HG03095 (cell line): ENCODE results near the gene EFNA2.
"Not testable (repeated sequence)": the region's sequence is repeated elsewhere in the genome, so short reads cannot be mapped to it uniquely, and the experiment has no call there.

Source experiments
- ATAC-seq: cut with Tn5 transposase; IDR thresholded peaks from one replicate; pipeline ENCODE4 v1.9.1; 2021; ENCODE audit warnings: moderate library complexity; ENCODE audit not compliant: unreplicated experiment

EFNA2 gene

DNA sequence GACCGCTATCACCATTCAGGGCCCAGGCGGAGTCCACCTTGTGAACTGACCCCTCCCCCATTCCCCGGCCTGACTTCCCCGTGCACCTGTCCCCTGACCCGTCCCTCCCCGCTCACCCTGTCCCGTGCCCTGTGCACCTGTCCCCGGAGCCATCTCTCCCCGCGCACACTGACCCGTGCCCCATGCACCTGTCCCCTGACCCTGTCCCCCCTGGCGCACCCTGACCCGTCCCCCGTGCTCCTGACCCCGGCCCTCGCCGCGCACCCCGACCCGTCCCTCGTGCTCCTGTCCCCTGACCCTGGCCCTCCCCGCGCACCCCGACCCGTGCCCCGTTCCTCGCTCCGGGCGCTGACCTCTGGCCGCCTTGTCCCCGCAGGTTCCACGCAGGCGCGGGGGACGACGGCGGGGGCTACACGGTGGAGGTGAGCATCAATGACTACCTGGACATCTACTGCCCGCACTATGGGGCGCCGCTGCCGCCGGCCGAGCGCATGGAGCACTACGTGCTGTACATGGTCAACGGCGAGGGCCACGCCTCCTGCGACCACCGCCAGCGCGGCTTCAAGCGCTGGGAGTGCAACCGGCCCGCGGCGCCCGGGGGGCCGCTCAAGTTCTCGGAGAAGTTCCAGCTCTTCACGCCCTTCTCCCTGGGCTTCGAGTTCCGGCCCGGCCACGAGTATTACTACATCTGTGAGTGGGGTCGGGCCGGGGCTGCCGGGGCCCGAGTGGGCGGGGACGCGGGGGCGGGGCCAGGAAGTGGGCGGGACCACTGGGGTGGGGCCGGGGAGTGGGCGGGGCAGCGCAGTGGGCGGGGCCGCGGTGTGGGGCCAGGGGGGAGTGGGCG, 9.7 kb downstream of the EFNA2 start:
- no peak for ATAC-seq

GRCh38 chr19:1296078-1296477, 10.4 kb downstream of the EFNA2 start:
- no peak for ATAC-seq

- no peak for ATAC-seq
These were observed 11.1 kb downstream of the EFNA2 start for GRCh38 chr19:1296575-1297271.

GRCh38 chr19:1298235-1298634, 12.6 kb downstream of the EFNA2 start:
- no peak for ATAC-seq

GRCh38 chr19:1299801-1300200, 14.1 kb downstream of the EFNA2 start:
- no peak for ATAC-seq

DNA sequence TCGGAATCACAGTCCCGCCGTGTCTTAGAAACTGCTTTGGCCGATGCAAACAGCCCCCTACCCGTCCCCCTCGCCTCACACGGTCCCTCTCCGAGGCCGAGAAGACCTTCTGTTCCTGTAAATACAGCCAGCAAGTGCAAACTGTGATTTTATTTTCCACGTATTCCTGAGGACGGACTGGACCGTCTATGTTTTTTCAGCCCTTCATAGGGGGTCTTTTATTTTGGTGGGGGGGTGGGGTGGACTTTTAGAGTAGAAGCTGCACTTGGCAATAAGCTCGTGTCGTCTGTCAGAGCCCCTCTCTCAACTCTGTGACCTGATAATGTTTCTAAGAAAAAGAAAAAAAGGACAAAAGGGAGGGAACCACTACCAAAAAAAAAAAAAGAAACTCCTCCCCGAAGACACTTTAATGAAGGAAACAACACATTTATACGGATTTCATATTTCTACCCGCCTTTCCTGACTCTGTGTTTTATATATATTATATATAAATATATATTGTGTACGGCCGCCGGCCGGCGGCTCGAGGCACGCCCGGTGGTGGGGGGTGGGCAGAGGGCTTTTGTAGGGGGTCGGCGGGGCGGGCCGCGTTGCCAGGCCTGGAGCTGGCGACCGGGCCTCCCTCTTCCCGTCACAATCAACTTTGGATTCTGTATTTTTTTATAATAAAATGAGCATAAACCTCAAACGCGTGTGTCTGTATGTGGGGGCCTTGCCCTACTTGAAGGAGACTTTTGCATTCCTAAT, 15.2 kb downstream of the EFNA2 start:
- no peak for ATAC-seq

GRCh38 chr19:1302533-1303239, 17.0 kb downstream of the EFNA2 start:
- no peak for ATAC-seq

DNA sequence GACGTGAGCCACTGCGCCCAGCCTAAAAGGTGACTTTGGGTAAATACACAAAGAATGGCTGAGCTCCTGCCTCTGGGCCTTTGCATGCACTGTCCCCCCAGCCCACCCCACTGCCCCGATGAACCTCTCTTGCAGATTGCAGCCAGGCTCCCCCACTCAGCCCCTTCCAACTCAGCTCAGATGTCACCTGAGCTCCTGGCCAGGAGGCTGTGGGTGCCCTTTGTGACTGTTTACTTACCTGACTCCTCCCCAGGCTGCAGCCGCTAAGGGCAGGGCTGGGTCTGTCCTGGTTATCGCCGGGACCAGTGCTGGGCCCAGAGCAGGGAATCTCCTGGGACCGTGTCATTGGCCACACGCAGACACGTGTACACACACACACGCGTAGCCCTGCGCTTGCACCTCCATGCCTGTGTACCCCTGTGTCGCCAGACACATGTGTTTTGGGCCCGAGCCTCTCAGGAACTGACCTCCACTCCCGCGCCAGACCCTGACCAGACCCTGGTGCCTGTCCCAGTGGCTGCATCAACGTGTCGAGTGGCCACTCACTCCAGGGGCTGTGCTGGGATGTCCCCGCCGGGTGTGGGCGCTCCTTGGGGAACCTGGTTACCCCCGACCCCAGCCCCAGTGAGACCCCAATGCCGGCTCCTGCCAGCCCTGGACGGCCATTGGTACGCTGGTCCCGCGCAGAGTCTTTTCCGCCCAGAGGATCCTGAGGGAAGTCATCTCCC, 18.7 kb downstream of the EFNA2 start:
- no peak for ATAC-seq

GRCh38 chr19:1305354-1305753, 19.7 kb downstream of the EFNA2 start:
- not testable (repeated sequence) for ATAC-seq

DNA sequence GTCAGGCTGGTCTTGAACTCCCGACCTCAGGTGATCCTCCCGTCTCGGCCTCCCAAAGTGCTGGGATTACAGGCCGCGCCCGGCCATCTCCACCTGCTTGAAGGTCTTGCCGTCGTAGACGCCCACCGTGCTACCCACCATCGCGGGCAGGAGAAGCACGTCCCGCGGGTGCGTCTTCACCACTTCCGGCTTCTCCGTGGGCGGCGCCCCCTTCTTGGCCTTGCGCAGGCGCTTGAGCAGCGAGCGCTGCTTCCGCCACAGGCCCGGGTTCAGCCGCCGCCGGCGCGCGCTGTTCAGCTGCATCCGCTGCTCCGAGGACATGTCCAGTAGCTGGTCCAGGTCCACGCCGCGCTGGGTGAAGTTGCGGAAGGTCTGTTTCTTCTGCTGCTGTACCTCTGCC, 21.6 kb downstream of the EFNA2 start:
- no peak for ATAC-seq

DNA sequence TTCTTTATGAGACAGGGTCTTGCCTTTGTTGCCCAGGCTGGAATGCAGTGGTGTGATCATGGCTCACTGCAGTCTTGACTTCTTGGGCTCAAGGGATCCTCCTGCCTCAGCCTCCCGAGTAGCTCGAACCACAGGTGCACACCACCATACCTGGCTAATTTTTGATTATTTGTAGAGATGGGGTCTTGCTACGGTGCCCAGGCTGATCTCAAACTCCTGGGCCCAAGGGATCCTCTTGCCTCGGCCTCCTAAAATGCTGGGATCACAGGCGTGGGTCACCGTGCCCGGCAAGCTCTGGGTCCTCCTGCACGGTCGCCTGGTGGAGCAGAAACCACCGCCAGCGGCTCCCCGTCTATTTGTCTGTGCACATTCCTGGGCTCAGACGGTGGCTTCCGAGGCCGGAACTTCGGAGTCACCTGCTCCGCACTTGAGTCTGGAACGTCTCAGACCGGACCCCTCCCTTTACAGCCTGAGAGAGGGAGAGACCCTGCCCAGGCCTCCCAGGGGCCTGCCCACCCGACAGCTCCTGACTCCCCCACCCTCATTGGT, 22.2 kb downstream of the EFNA2 start:
- no peak for ATAC-seq

GRCh38 chr19:1308718-1309117, 23.0 kb downstream of the EFNA2 start:
- no peak for ATAC-seq

DNA sequence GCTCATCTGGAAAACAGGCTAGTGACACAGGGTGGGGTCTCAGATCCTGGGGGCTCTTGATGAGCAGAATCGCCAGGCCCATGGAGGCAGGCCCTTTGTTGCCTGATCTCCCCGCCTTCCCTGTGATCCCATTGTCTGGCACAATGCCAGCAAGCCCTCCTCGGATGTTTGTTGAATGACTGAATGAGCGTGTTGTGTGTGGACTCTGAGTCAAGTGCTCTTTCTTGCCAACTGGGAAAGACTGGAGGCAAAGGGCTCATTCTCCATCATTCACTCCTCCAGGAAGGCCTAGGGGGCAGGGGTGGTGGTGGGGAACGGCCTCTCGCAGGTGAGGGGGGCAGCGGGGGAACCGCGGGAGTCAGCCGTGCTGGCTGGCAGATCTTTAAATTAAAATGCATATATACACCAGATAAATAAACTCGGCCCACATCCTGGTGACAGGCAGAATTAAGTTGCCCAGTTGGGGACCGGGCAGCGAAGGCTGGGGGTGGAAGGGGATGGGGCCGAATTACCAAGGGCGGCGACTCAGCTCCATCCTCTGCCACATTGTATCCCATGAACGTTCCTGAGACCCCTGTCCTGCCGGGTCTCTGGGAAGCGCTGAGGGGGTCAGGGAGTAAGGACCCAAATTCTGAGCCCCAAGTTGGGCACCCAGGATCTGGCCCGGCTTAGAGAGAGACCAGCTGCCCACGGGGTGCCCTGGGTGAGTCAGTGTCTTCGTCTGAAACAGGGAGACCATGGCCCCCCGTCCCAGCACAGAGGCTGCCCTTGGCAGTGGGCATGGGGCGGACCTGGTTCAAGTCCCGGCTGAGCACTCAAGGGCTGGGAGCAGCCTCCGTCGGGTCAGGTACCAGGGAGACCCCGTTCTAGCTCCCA, 24.5 kb downstream of the EFNA2 start:
- no peak for ATAC-seq

- no peak for ATAC-seq
These were observed 25.1 kb downstream of the EFNA2 start for GRCh38 chr19:1310853-1311180.

DNA sequence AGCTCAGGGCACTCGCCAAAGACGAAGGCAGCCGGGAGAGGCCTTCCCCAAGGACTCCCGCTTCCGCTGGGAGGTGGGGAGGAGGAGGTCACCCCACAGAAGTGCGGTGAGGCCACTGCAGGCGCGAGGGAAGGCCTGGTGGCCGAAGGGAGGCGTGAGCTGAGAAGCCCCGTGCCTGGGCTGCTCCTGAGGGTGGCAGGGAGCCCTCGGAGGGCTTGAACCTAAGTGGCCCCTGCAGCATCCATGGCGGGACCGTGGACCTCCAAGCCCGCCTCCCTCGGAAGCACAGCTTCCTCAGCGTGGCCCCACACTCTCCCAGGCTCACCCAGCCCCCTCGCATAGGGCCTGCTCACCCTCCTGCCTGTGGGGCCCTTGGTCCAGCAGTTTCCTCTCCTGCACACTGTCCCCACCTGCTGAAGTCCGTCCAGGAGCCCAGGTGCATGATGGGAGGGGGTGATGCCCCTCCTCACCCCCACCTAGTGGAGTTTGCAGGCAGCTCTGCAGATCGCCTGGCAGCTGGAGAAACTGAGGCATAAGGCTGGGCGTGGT, 25.9 kb downstream of the EFNA2 start:
- no peak for ATAC-seq

GRCh38 chr19:1312767-1313694, 27.4 kb downstream of the EFNA2 start:
- ATAC-seq = no peak

- no peak for ATAC-seq
These were observed 28.3 kb downstream of the EFNA2 start for GRCh38 chr19:1313695-1314613.
